Neuron (in vitro differentiated cells): ENCODE data around the gene PLD1.
"Not testable (repeated sequence)": the region's sequence is repeated elsewhere in the genome, so short reads cannot be mapped to it uniquely, and the experiment has no call there.

ENCODE experiments used
- H2AFZ ChIP-seq: one replicate; pipeline ENCODE4 v1.6.1; 2013; ENCODE audit warnings: low read depth, mild to moderate bottlenecking, inconsistent platforms, low read length, moderate library complexity
- H3K27me3 ChIP-seq: one replicate; pipeline ENCODE4 v1.6.1; 2013; ENCODE audit warnings: low read length; ENCODE audit not compliant: insufficient read depth
- H3K36me3 ChIP-seq: one replicate; pipeline ENCODE4 v1.6.1; 2013; ENCODE audit warnings: low read length; ENCODE audit not compliant: insufficient read depth
- H3K4me1 ChIP-seq: one replicate; pipeline ENCODE4 v1.6.1; 2013; ENCODE audit warnings: low read length; ENCODE audit not compliant: insufficient read depth
- H3K4me3 ChIP-seq: 2 replicates; pipeline ENCODE4 v1.5.1; 2013; ENCODE audit warnings: mild to moderate bottlenecking, low read length, moderate library complexity
- H3K9me3 ChIP-seq: one replicate; pipeline ENCODE4 v1.6.1; 2013; ENCODE audit warnings: low read length

The PLD1 gene

GRCh38 chr3:171652932-171653331 lies 157.4 kb downstream of the PLD1 start:
- Histone ChIP-seq H3K4me1 (no peaks in the 10 kb centered on the region), H3K9me3 (no peaks in the 10 kb centered on the region), H3K36me3 (no peaks in the 10 kb centered on the region), H3K27me3 (no peaks in the 10 kb centered on the region), H3K4me3 (no peak overlapping the region), H2AFZ (no peak overlapping the region)

- no peaks in the 10 kb centered on the region for H3K9me3 ChIP-seq
- no peak overlapping the region for H2AFZ ChIP-seq
- H3K4me3 ChIP-seq: no peak overlapping the region
- H3K27me3 ChIP-seq: no peaks in the 10 kb centered on the region
- no peaks in the 10 kb centered on the region for H3K4me1 ChIP-seq
- no peaks in the 10 kb centered on the region for H3K36me3 ChIP-seq
Measured at GRCh38 chr3:171649911-171650592, 160.2 kb downstream of the PLD1 start.

- Histone ChIP-seq H3K4me1 (no peaks in the 10 kb centered on the region), H2AFZ (no peak overlapping the region), H3K4me3 (no peak overlapping the region), H3K27me3 (no peaks in the 10 kb centered on the region), H3K9me3 (no peaks in the 10 kb centered on the region), H3K36me3 (no peaks in the 10 kb centered on the region)
Measured at GRCh38 chr3:171649267-171649666, 161.0 kb downstream of the PLD1 start.

- no peaks in the 10 kb centered on the region for H3K27me3 ChIP-seq
- no peak overlapping the region for H2AFZ ChIP-seq
- no peaks in the 10 kb centered on the region for H3K9me3 ChIP-seq
- no peaks in the 10 kb centered on the region for H3K36me3 ChIP-seq
- no peak overlapping the region for H3K4me3 ChIP-seq
- H3K4me1 ChIP-seq: peaks cover 11% of the 10 kb centered on the region
Measured at GRCh38 chr3:171648069-171648468, 162.2 kb downstream of the PLD1 start.

- peak overlapping the region; percentile 67 for H2AFZ ChIP-seq
- no peaks in the 10 kb centered on the region for H3K9me3 ChIP-seq
Measured at GRCh38 chr3:171646357-171647133, 163.7 kb downstream of the PLD1 start.

GRCh38 chr3:171644681-171645080 lies 165.6 kb downstream of the PLD1 start:
- no peaks in the 10 kb centered on the region for H3K36me3 ChIP-seq
- H3K27me3 ChIP-seq: no peaks in the 10 kb centered on the region
- H3K9me3 ChIP-seq: no peaks in the 10 kb centered on the region
- no peak overlapping the region for H3K4me3 ChIP-seq
- peaks cover 16% of the 10 kb centered on the region for H3K4me1 ChIP-seq
- no peak overlapping the region for H2AFZ ChIP-seq

More at GRCh38 chr3:171646357-171647133, 163.7 kb downstream of the PLD1 start:
- Histone ChIP-seq H3K4me3 (no peak overlapping the region), H3K4me1 (peaks cover 16% of the 10 kb centered on the region), H3K27me3 (no peaks in the 10 kb centered on the region), H3K36me3 (no peaks in the 10 kb centered on the region)

- H3K4me3 ChIP-seq: no peak overlapping the region
- H3K4me1 ChIP-seq: peaks cover 16% of the 10 kb centered on the region
- H3K9me3 ChIP-seq: no peaks in the 10 kb centered on the region
- H3K27me3 ChIP-seq: no peaks in the 10 kb centered on the region
- no peaks in the 10 kb centered on the region for H3K36me3 ChIP-seq
- no peak overlapping the region for H2AFZ ChIP-seq
Measured at GRCh38 chr3:171643681-171644080, 166.6 kb downstream of the PLD1 start.

GRCh38 chr3:171643033-171643432 lies 167.2 kb downstream of the PLD1 start:
- Histone ChIP-seq H3K27me3 (no peaks in the 10 kb centered on the region), H2AFZ (no peak overlapping the region), H3K4me1 (peaks cover 16% of the 10 kb centered on the region), H3K36me3 (no peaks in the 10 kb centered on the region), H3K9me3 (no peaks in the 10 kb centered on the region), H3K4me3 (no peak overlapping the region)

- no peaks in the 10 kb centered on the region for H3K27me3 ChIP-seq
- H3K4me3 ChIP-seq: no peak overlapping the region
- H3K36me3 ChIP-seq: no peaks in the 10 kb centered on the region
- H3K4me1 ChIP-seq: peaks cover 16% of the 10 kb centered on the region
- no peak overlapping the region for H2AFZ ChIP-seq
- H3K9me3 ChIP-seq: no peaks in the 10 kb centered on the region
Measured at GRCh38 chr3:171640520-171641412, 169.5 kb downstream of the PLD1 start.

GRCh38 chr3:171636666-171637065 lies 173.6 kb downstream of the PLD1 start:
- no peaks in the 10 kb centered on the region for H3K4me1 ChIP-seq
- no peak overlapping the region for H2AFZ ChIP-seq
- H3K36me3 ChIP-seq: no peaks in the 10 kb centered on the region
- no peaks in the 10 kb centered on the region for H3K9me3 ChIP-seq
- no peaks in the 10 kb centered on the region for H3K27me3 ChIP-seq
- no peak overlapping the region for H3K4me3 ChIP-seq

GRCh38 chr3:171632766-171633165 lies 177.5 kb downstream of the PLD1 start:
- no peak overlapping the region for H2AFZ ChIP-seq
- no peaks in the 10 kb centered on the region for H3K36me3 ChIP-seq
- no peak overlapping the region for H3K4me3 ChIP-seq
- no peaks in the 10 kb centered on the region for H3K27me3 ChIP-seq
- no peaks in the 10 kb centered on the region for H3K9me3 ChIP-seq
- H3K4me1 ChIP-seq: no peaks in the 10 kb centered on the region

GRCh38 chr3:171626799-171627198 lies 183.5 kb downstream of the PLD1 start:
- not testable (repeated sequence) for H3K36me3 ChIP-seq, H3K9me3 ChIP-seq, H3K4me3 ChIP-seq, H3K4me1 ChIP-seq, H2AFZ ChIP-seq, H3K27me3 ChIP-seq

- no peaks in the 10 kb centered on the region for H3K9me3 ChIP-seq
- no peaks in the 10 kb centered on the region for H3K36me3 ChIP-seq
- H3K4me1 ChIP-seq: peaks cover 18% of the 10 kb centered on the region
- no peak overlapping the region for H2AFZ ChIP-seq
- H3K4me3 ChIP-seq: no peak overlapping the region
- no peaks in the 10 kb centered on the region for H3K27me3 ChIP-seq
Measured at GRCh38 chr3:171622126-171622525, 188.2 kb downstream of the PLD1 start.
